Measurements from ENCODE around the gene CASK.
A peak's percentile ranks its signal among the peaks of the same experiment; 100 is the strongest.

CASK gene

GRCh38 chrX:41671082-41671481 is 252.3 kb downstream of the CASK start:
- FAIRE-seq = no peak
- DNase-seq (ENCODE audit: insufficient read length, low spot score) = no peak
- TF ChIP-seq POLR2AphosphoS5 (IDR thresholded peaks at IDR 0.05; ENCODE audit: low read depth, low read length) (no peak), SPI1 (IDR thresholded peaks at IDR 0.05; ENCODE audit: low read depth, low read length) (no peak), TAF1 (IDR thresholded peaks at IDR 0.05; ENCODE audit: low read depth, low read length) (no peak), POU2F2 (IDR thresholded peaks at IDR 0.05; ENCODE audit: low read depth, low read length) (no peak), PAX5 (IDR thresholded peaks at IDR 0.05; ENCODE audit: insufficient read depth, low read length, severe bottlenecking) (no peak), POLR2A (IDR thresholded peaks at IDR 0.05; ENCODE audit: low read depth, low read length) (no peak)

- TF ChIP-seq POLR2A (IDR thresholded peaks at IDR 0.05; ENCODE audit: low read depth, low read length) = no peak
- no peak for FAIRE-seq
Observed at GRCh38 chrX:41670112-41670511, 253.2 kb downstream of the CASK start.

GRCh38 chrX:41667631-41668030 is 255.7 kb downstream of the CASK start:
- no peak for FAIRE-seq
- TF ChIP-seq POLR2AphosphoS5 (IDR thresholded peaks at IDR 0.05; ENCODE audit: low read depth, low read length) (no peak), POLR2A (IDR thresholded peaks at IDR 0.05; ENCODE audit: low read depth, low read length) (no peak), SPI1 (IDR thresholded peaks at IDR 0.05; ENCODE audit: low read depth, low read length) (no peak), PAX5 (IDR thresholded peaks at IDR 0.05; ENCODE audit: insufficient read depth, low read length, severe bottlenecking) (no peak), POU2F2 (IDR thresholded peaks at IDR 0.05; ENCODE audit: low read depth, low read length) (no peak), TAF1 (IDR thresholded peaks at IDR 0.05; ENCODE audit: low read depth, low read length) (no peak)
- DNase-seq (ENCODE audit: insufficient read length, low spot score) = no peak

More at GRCh38 chrX:41670112-41670511, 253.2 kb downstream of the CASK start:
- no peak for DNase-seq (ENCODE audit: insufficient read length, low spot score)

GRCh38 chrX:41666251-41666650 is 257.1 kb downstream of the CASK start:
- DNase-seq (ENCODE audit: insufficient read length, low spot score) (no peak), FAIRE-seq (no peak)
- no peak for TF ChIP-seq POLR2A (IDR thresholded peaks at IDR 0.05; ENCODE audit: low read depth, low read length)
- TF ChIP-seq POU2F2 (IDR thresholded peaks at IDR 0.05; ENCODE audit: low read depth, low read length) = no peak
- no peak for TF ChIP-seq POLR2AphosphoS5 (IDR thresholded peaks at IDR 0.05; ENCODE audit: low read depth, low read length)
- TF ChIP-seq PAX5 (IDR thresholded peaks at IDR 0.05; ENCODE audit: insufficient read depth, low read length, severe bottlenecking) = no peak
- TF ChIP-seq SPI1 (IDR thresholded peaks at IDR 0.05; ENCODE audit: low read depth, low read length) = no peak

- DNase-seq (ENCODE audit: insufficient read length, low spot score) = no peak
- TF ChIP-seq POU2F2 (IDR thresholded peaks at IDR 0.05; ENCODE audit: low read depth, low read length) (no peak), PAX5 (IDR thresholded peaks at IDR 0.05; ENCODE audit: insufficient read depth, low read length, severe bottlenecking) (no peak), TAF1 (IDR thresholded peaks at IDR 0.05; ENCODE audit: low read depth, low read length) (no peak), SPI1 (IDR thresholded peaks at IDR 0.05; ENCODE audit: low read depth, low read length) (no peak), POLR2A (IDR thresholded peaks at IDR 0.05; ENCODE audit: low read depth, low read length) (no peak), POLR2AphosphoS5 (IDR thresholded peaks at IDR 0.05; ENCODE audit: low read depth, low read length) (no peak)
- FAIRE-seq = no peak
Observed at GRCh38 chrX:41665686-41666085, 257.7 kb downstream of the CASK start.

- DNase-seq (ENCODE audit: insufficient read length, low spot score) (no peak), FAIRE-seq (no peak)
- no peak for TF ChIP-seq POLR2AphosphoS5 (IDR thresholded peaks at IDR 0.05; ENCODE audit: low read depth, low read length)
- no peak for TF ChIP-seq TAF1 (IDR thresholded peaks at IDR 0.05; ENCODE audit: low read depth, low read length)
Observed at GRCh38 chrX:41664908-41665307, 258.4 kb downstream of the CASK start.

- FAIRE-seq = peak; percentile 13
- TF ChIP-seq POLR2A (IDR thresholded peaks at IDR 0.05; ENCODE audit: low read depth, low read length) = no peak
- TF ChIP-seq TAF1 (IDR thresholded peaks at IDR 0.05; ENCODE audit: low read depth, low read length) = no peak
- TF ChIP-seq SPI1 (IDR thresholded peaks at IDR 0.05; ENCODE audit: low read depth, low read length) = no peak
- no peak for TF ChIP-seq PAX5 (IDR thresholded peaks at IDR 0.05; ENCODE audit: insufficient read depth, low read length, severe bottlenecking)
- TF ChIP-seq POU2F2 (IDR thresholded peaks at IDR 0.05; ENCODE audit: low read depth, low read length) = no peak
- no peak for TF ChIP-seq POLR2AphosphoS5 (IDR thresholded peaks at IDR 0.05; ENCODE audit: low read depth, low read length)
- no peak for DNase-seq (ENCODE audit: insufficient read length, low spot score)
Observed at GRCh38 chrX:41664375-41664901, 258.9 kb downstream of the CASK start.

- FAIRE-seq = no peak
Observed at GRCh38 chrX:41661366-41662095, 261.8 kb downstream of the CASK start.

GRCh38 chrX:41655631-41656030 is 267.7 kb downstream of the CASK start:
- no peak for DNase-seq (ENCODE audit: insufficient read length, low spot score)

More at GRCh38 chrX:41661366-41662095, 261.8 kb downstream of the CASK start:
- DNase-seq (ENCODE audit: insufficient read length, low spot score) = no peak
- TF ChIP-seq SPI1 (IDR thresholded peaks at IDR 0.05; ENCODE audit: low read depth, low read length) = no peak
- no peak for TF ChIP-seq POLR2AphosphoS5 (IDR thresholded peaks at IDR 0.05; ENCODE audit: low read depth, low read length)
- no peak for TF ChIP-seq TAF1 (IDR thresholded peaks at IDR 0.05; ENCODE audit: low read depth, low read length)
- TF ChIP-seq POU2F2 (IDR thresholded peaks at IDR 0.05; ENCODE audit: low read depth, low read length) = no peak
- no peak for TF ChIP-seq POLR2A (IDR thresholded peaks at IDR 0.05; ENCODE audit: low read depth, low read length)
- TF ChIP-seq PAX5 (IDR thresholded peaks at IDR 0.05; ENCODE audit: insufficient read depth, low read length, severe bottlenecking) = no peak

GRCh38 chrX:41655101-41655500 is 268.3 kb downstream of the CASK start:
- FAIRE-seq (no peak), DNase-seq (ENCODE audit: insufficient read length, low spot score) (no peak)
- no peak for TF ChIP-seq POU2F2 (IDR thresholded peaks at IDR 0.05; ENCODE audit: low read depth, low read length)
- no peak for TF ChIP-seq POLR2AphosphoS5 (IDR thresholded peaks at IDR 0.05; ENCODE audit: low read depth, low read length)
- no peak for TF ChIP-seq PAX5 (IDR thresholded peaks at IDR 0.05; ENCODE audit: insufficient read depth, low read length, severe bottlenecking)
- no peak for TF ChIP-seq POLR2A (IDR thresholded peaks at IDR 0.05; ENCODE audit: low read depth, low read length)
- TF ChIP-seq TAF1 (IDR thresholded peaks at IDR 0.05; ENCODE audit: low read depth, low read length) = no peak
- no peak for TF ChIP-seq SPI1 (IDR thresholded peaks at IDR 0.05; ENCODE audit: low read depth, low read length)

More at GRCh38 chrX:41655631-41656030, 267.7 kb downstream of the CASK start:
- no peak for FAIRE-seq
- TF ChIP-seq TAF1 (IDR thresholded peaks at IDR 0.05; ENCODE audit: low read depth, low read length) (no peak), PAX5 (IDR thresholded peaks at IDR 0.05; ENCODE audit: insufficient read depth, low read length, severe bottlenecking) (no peak), SPI1 (IDR thresholded peaks at IDR 0.05; ENCODE audit: low read depth, low read length) (no peak), POLR2AphosphoS5 (IDR thresholded peaks at IDR 0.05; ENCODE audit: low read depth, low read length) (no peak), POLR2A (IDR thresholded peaks at IDR 0.05; ENCODE audit: low read depth, low read length) (no peak), POU2F2 (IDR thresholded peaks at IDR 0.05; ENCODE audit: low read depth, low read length) (no peak)
